GM18502 (cell line): ENCODE results near the gene RAB8A.
"Not testable (repeated sequence)": the region's sequence is repeated elsewhere in the genome, so short reads cannot be mapped to it uniquely, and the experiment has no call there.

ENCODE experiments used
- ATAC-seq: cut with Tn5 transposase; IDR thresholded peaks from one replicate; pipeline ENCODE4 v1.9.1; 2021; ENCODE audit warnings: mild to moderate bottlenecking; ENCODE audit not compliant: unreplicated experiment, poor library complexity

RAB8A gene

DNA sequence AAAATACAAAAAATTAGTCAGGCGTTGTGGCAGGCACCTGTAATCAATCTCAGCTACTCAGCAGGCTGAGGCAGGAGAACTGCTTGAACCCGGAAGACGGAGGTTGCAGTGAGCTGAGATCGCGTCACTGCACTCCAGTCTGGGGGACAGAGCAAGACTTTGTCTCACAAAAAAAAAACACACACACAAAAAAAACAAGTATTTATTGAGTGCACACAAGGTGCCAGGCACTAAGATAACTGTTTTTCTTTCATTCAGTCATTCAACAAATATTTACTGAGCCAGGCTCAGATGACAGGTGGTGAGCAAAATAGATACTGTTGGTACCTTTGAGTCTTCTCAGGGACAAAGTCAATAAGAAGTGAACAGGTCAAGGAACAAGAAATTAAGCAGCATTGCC, 55.4 kb downstream of the RAB8A start:
- ATAC-seq, result no peak

DNA sequence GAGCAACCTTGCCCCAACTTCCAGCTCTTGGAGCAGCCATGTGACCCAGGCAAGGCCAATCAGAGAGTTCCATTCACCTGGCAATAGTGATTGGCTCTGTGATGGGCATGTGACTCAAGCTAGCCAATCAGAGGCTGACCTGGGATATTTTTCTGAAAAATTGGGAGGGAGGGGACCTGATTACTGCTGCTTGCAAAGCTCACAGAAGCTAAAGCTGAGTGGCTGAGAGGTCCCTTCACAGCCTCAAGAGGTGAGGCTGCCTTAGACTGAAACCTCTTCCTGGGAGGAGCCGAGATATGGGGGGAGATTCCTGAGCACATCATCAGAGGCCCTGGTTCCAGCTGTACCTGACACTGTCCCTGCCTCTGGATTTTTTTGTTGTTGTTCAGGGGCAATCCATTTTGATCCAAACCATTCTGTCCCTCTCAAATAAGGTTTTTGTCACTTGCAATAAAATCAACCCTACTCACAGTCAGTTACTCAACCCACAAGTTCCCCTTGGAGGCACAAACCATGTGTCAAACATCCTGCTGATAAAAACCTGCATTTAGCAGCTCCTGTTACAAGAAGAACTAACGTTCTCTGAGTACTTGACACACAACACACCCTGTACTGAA, 56.9 kb downstream of the RAB8A start:
- no peak for ATAC-seq

GRCh38 chr19:16170134-16170533, 58.4 kb downstream of the RAB8A start:
- no peak for ATAC-seq

GRCh38 chr19:16175954-16176353, 64.3 kb downstream of the RAB8A start:
- ATAC-seq, result no peak

DNA sequence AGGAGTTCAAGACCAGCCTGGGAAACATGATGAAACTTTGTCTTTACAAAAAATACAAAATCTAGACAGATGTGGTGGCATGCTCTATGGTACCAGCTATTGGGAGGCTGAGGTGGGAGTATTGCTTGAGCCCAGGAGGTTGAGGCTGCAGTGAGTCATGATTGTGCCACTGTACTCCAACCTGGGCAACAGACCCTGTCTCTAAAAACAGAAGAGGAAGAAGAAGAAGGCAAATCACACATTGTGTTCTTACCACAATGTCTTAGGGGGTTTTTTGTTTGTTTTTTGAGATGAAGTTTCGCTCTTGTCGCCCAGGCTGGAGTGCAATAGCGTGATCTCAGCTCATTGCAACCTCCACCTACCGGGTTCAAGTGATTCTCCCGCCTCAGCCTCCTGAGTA, 67.2 kb downstream of the RAB8A start:
- not testable (repeated sequence) for ATAC-seq

GRCh38 chr19:16180611-16181010, 68.9 kb downstream of the RAB8A start:
- no peak for ATAC-seq
